LNCAP (cell line): ENCODE results near the gene HTR6.

Experiments
- CTCF ChIP-seq: fragments of 450-650 bp; IDR thresholded peaks from 2 replicates; pipeline ENCODE4 v1.5.1; 2017; ENCODE audit warnings: mild to moderate bottlenecking

HTR6 gene

GRCh38 chr1:19656134-19656779 lies 8.4 kb upstream of the HTR6 start:
- no peak for TF ChIP-seq CTCF

DNA sequence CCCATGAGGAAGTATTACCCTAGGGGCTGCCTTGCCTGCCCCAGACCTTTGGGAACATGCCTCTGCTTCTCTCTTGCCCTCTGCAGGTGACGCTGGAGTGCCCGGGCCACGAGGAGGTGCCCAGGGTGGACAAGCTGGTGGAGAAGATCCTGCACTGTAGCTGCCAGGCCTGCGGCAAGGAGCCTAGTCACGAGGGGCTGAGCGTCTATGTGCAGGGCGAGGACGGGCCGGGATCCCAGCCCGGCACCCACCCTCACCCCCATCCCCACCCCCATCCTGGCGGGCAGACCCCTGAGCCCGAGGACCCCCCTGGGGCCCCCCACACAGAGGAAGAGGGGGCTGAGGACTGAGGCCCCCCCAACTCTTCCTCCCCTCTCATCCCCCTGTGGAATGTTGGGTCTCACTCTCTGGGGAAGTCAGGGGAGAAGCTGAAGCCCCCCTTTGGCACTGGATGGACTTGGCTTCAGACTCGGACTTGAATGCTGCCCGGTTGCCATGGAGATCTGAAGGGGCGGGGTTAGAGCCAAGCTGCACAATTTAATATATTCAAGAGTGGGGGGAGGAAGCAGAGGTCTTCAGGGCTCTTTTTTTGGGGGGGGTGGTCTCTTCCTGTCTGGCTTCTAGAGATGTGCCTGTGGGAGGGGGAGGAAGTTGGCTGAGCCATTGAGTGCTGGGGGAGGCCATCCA lies 7.8 kb upstream of the HTR6 start:
- no peak for TF ChIP-seq CTCF

- TF ChIP-seq CTCF = no peak
Observed at GRCh38 chr1:19657511-19657910, 7.2 kb upstream of the HTR6 start.

DNA sequence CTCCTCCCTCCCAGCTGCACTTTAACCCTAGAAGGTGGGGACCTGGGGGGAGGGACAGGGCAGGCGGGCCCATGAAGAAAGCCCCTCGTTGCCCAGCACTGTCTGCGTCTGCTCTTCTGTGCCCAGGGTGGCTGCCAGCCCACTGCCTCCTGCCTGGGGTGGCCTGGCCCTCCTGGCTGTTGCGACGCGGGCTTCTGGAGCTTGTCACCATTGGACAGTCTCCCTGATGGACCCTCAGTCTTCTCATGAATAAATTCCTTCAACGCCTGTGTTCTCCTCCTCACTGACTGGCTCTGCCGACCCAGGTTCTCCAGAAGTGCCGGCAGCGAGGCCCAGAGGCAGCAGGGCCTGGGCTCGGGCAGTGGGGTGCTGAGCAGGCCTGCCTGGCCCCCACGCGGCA lies 6.5 kb upstream of the HTR6 start:
- no peak for TF ChIP-seq CTCF

GRCh38 chr1:19661721-19662228 lies 2.9 kb upstream of the HTR6 start:
- TF ChIP-seq CTCF = peak; percentile 50

DNA sequence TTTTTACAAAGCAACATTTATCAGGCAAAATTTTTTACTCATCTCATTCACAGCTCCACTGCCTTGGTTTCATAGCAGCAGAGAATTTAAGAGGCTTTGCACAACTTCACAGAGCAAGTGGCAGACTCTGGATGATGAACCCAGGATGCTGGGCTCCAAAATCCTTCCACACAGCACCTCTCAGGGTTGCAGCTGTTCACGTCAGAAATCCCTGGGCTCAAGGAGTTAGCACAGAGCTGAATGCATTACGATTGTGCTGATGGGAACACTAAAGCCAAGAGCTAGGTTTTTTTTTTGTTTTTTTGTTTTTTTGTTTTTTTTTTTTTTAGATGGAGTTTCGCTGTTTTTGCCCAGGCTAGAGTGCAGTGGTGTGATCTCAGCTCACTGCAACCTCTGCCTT lies 2.4 kb upstream of the HTR6 start:
- TF ChIP-seq CTCF = no peak

DNA sequence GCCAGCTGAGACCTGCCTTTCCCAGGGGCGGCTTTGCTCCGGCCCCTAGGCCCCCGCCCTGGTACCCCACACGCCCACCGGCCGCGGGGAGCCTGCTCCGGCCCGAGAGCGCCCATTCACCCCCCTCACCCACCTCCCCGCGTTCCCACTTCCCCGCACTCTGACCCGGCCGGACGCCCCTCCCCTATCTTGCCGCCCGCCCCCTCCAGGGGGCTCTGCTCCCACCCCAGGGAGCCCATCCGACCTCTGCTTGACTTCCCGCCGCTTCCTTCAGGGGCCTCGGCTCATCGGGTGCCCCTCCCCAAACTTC lies 466 bp downstream of the HTR6 start:
- no peak for TF ChIP-seq CTCF
